ENCODE data around the gene TGFBR2.

The TGFBR2 gene

GRCh38 chr3:30585654-30586053 is 20.7 kb upstream of the TGFBR2 start:
- TF ChIP-seq, protein P1, sequence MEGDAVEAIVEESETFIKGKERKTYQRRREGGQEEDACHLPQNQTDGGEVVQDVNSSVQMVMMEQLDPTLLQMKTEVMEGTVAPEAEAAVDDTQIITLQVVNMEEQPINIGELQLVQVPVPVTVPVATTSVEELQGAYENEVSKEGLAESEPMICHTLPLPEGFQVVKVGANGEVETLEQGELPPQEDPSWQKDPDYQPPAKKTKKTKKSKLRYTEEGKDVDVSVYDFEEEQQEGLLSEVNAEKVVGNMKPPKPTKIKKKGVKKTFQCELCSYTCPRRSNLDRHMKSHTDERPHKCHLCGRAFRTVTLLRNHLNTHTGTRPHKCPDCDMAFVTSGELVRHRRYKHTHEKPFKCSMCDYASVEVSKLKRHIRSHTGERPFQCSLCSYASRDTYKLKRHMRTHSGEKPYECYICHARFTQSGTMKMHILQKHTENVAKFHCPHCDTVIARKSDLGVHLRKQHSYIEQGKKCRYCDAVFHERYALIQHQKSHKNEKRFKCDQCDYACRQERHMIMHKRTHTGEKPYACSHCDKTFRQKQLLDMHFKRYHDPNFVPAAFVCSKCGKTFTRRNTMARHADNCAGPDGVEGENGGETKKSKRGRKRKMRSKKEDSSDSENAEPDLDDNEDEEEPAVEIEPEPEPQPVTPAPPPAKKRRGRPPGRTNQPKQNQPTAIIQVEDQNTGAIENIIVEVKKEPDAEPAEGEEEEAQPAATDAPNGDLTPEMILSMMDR (IDR thresholded peaks at IDR 0.05; ENCODE audit: low read depth, low read length) = no peak
- no peak for DNase-seq
- Histone ChIP-seq H3K27me3 (ENCODE audit: insufficient read depth, low read depth, severe bottlenecking) (no peaks in the 10 kb centered on the region), H3K4me3 (ENCODE audit: low read depth, low read length) (no peak overlapping the region), H3K27ac (no peak overlapping the region), H3K9me3 (ENCODE audit: severe bottlenecking) (no peaks in the 10 kb centered on the region), H3K36me3 (no peaks in the 10 kb centered on the region)

- Histone ChIP-seq H3K9me3 (ENCODE audit: severe bottlenecking) (no peaks in the 10 kb centered on the region), H3K27me3 (ENCODE audit: insufficient read depth, low read depth, severe bottlenecking) (no peaks in the 10 kb centered on the region), H3K36me3 (no peaks in the 10 kb centered on the region), H3K27ac (no peak overlapping the region), H3K4me3 (ENCODE audit: low read depth, low read length) (no peak overlapping the region)
- TF ChIP-seq, protein P1 (IDR thresholded peaks at IDR 0.05; ENCODE audit: low read depth, low read length) = no peak
- DNase-seq = no peak
Measured at GRCh38 chr3:30586096-30586805, 20.1 kb upstream of the TGFBR2 start.

DNA sequence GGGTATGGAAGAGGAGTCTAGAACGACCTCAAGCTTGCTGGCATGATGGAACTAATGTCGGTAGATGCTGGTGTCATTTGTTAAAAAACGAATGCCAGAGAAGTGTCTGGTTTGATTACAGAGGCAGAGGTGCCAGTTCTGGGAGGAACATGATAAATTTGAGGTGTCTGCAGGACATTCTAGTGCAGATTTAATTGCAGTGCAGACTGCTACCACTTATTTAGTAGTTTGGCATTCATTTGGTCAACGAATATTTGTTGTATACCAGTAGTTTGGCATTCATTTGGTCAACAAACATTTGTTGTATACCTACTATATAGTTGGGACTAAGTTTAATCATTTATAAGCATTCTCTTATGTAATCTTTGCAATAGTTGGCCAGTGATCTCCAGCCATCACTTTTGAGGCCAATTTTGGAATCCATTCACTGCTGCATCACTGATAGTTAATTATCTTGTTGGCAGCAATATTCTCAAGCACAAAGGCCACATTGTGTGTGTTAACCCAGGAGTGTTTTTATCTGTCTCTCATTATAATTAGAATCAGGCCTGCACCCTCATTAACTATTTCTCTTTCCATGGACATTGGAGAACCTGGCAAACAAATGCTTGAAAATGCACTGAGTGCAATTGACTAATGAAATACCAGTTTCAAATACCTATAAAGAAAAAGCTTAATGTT is 19.5 kb upstream of the TGFBR2 start:
- Histone ChIP-seq H3K4me3 (ENCODE audit: low read depth, low read length) (no peak overlapping the region), H3K36me3 (no peaks in the 10 kb centered on the region), H3K9me3 (ENCODE audit: severe bottlenecking) (no peaks in the 10 kb centered on the region), H3K27ac (no peak overlapping the region), H3K27me3 (ENCODE audit: insufficient read depth, low read depth, severe bottlenecking) (no peaks in the 10 kb centered on the region)
- TF ChIP-seq, protein P1 (IDR thresholded peaks at IDR 0.05; ENCODE audit: low read depth, low read length) = no peak
- DNase-seq = no peak

GRCh38 chr3:30587904-30588303 is 18.5 kb upstream of the TGFBR2 start:
- no peak for DNase-seq
- H3K9me3 ChIP-seq (ENCODE audit: severe bottlenecking) = no peaks in the 10 kb centered on the region
- H3K4me3 ChIP-seq (ENCODE audit: low read depth, low read length) = no peak overlapping the region
- no peak overlapping the region for H3K27ac ChIP-seq
- TF ChIP-seq, protein P1 (IDR thresholded peaks at IDR 0.05; ENCODE audit: low read depth, low read length) = no peak
- H3K36me3 ChIP-seq = no peaks in the 10 kb centered on the region
- H3K27me3 ChIP-seq (ENCODE audit: insufficient read depth, low read depth, severe bottlenecking) = no peaks in the 10 kb centered on the region

DNA sequence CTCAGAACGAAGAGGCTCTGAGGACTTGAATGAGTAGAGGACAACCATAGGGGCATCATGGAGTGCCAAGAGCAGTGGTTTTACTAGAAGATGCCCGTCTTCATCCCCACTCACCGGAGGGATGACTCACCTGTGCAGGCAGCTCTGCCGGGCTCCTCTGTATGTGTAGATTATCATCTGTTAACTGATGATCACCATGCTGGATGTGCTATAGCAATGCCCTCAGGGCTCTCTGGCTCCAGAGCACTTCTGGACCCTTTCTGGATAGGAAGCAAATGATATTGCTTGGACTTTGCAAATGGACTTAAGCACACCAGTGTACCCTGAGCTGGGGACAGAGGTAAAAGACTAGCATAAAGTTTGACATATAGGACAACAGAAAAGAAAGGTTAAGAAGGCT is 10.2 kb upstream of the TGFBR2 start:
- no peaks in the 10 kb centered on the region for H3K36me3 ChIP-seq
- TF ChIP-seq, protein P1 (IDR thresholded peaks at IDR 0.05; ENCODE audit: low read depth, low read length) = no peak
- no peaks in the 10 kb centered on the region for H3K9me3 ChIP-seq (ENCODE audit: severe bottlenecking)
- DNase-seq = no peak
- H3K27me3 ChIP-seq (ENCODE audit: insufficient read depth, low read depth, severe bottlenecking) = no peaks in the 10 kb centered on the region
- no peak overlapping the region for H3K27ac ChIP-seq
- no peak overlapping the region for H3K4me3 ChIP-seq (ENCODE audit: low read depth, low read length)

Data from WERI-Rb-1 (cell line).